Neural crest cell (in vitro differentiated cells): ENCODE results near the gene TBC1D17. TPM values are rescaled to one million over a fixed set of nuclear protein-coding genes. Genes with fewer than 3 reads are reported as not detected.
A peak's percentile ranks its signal among the peaks of the same experiment; 100 is the strongest.

Source experiments
- DNase-seq: peaks from one replicate; pipeline ENCODE4 v3.0.0; 2021; ENCODE audit warnings: low read depth, mixed read lengths, low spot score
- H3K27ac Mint-ChIP-seq: one replicate; pipeline ENCODE4 v1.8.0; 2021; ENCODE audit warnings: mild to moderate bottlenecking, mixed read lengths; ENCODE audit not compliant: unreplicated experiment
- H3K27me3 Mint-ChIP-seq: 2 replicates; pipeline ENCODE4 v1.8.0; 2021; ENCODE audit warnings: low read depth, mild to moderate bottlenecking, mixed read lengths
- H3K36me3 Mint-ChIP-seq: 2 replicates; pipeline ENCODE4 v1.8.0; 2021; ENCODE audit warnings: low read depth, mild to moderate bottlenecking, mixed read lengths
- H3K4me1 Mint-ChIP-seq: 2 replicates; pipeline ENCODE4 v1.8.0; 2021; ENCODE audit warnings: mixed read lengths
- H3K4me3 Mint-ChIP-seq: one replicate; pipeline ENCODE4 v1.8.0; 2021; ENCODE audit warnings: mild to moderate bottlenecking, mixed read lengths
- H3K9me3 Mint-ChIP-seq: 2 replicates; pipeline ENCODE4 v1.8.0; 2021; ENCODE audit warnings: mixed read lengths
- CTCF ChIP-seq: fragments of 200-600 bp; sonication (generic); conservative IDR thresholded peaks from 2 replicates; pipeline ENCODE4 v1.5.0; 2021; ENCODE audit warnings: antibody characterized with exemption, mild to moderate bottlenecking
- long read RNA-seq: library from polyadenylated mRNA; unstranded; transcript quantifications from one replicate; pipeline ENCODE4 v2.0.0, GENCODE V29; 2020
- total RNA-seq: library from RNA; stranded (reverse); gene quantifications from 2 replicates; pipeline ENCODE4 v1.2.1, GENCODE V29; 2021

Gene TBC1D17
- 30.5 and 34.5 TPM in 2 replicates for total RNA-seq
- long read RNA-seq: 0 reads

- Mint-ChIP-seq H3K36me3 (peaks cover 4% of the 10 kb centered on the region), H3K27me3 (no peaks in the 10 kb centered on the region), H3K4me1 (peaks cover 21% of the 10 kb centered on the region), H3K9me3 (no peaks in the 10 kb centered on the region), H3K27ac (no peak within 1 kb of the TSS), H3K4me3 (no peak within 1 kb of the TSS)
- peak; percentile 94 for DNase-seq
- no peak for TF ChIP-seq CTCF
Measured at GRCh38 chr19:49877020-49877878, at the start of gene TBC1D17, which contains the start of gene AKT1S1. Gene TBC1D17 (plus strand): TSS chr19:49877702. CDS start chr19:49877724, 22 bp downstream. Gene AKT1S1 (minus strand): TSS chr19:49877355. CDS start chr19:49873295, 4,060 bp downstream.

- Mint-ChIP-seq H3K9me3 (no peaks in the 10 kb centered on the region), H3K27ac (no peak overlapping the region)
Measured at GRCh38 chr19:49829200-49829599, 48.3 kb upstream of the TBC1D17 start.

GRCh38 chr19:49829721-49830120 is 47.8 kb upstream of the TBC1D17 start:
- Mint-ChIP-seq H3K4me1 (peaks cover 7% of the 10 kb centered on the region), H3K4me3 (no peak overlapping the region), H3K36me3 (peaks cover 7% of the 10 kb centered on the region), H3K27me3 (no peaks in the 10 kb centered on the region), H3K9me3 (no peaks in the 10 kb centered on the region), H3K27ac (no peak overlapping the region)
- TF ChIP-seq CTCF: no peak
- DNase-seq: no peak

More at GRCh38 chr19:49829200-49829599, 48.3 kb upstream of the TBC1D17 start:
- peaks cover 5% of the 10 kb centered on the region for H3K36me3 Mint-ChIP-seq
- peaks cover 7% of the 10 kb centered on the region for H3K4me1 Mint-ChIP-seq
- DNase-seq: no peak
- no peak overlapping the region for H3K4me3 Mint-ChIP-seq
- H3K27me3 Mint-ChIP-seq: no peaks in the 10 kb centered on the region
- no peak for TF ChIP-seq CTCF

- no peak for TF ChIP-seq CTCF
- Mint-ChIP-seq H3K36me3 (peaks cover 8% of the 10 kb centered on the region), H3K4me1 (peaks cover 7% of the 10 kb centered on the region), H3K4me3 (no peak overlapping the region), H3K9me3 (no peaks in the 10 kb centered on the region), H3K27ac (no peak overlapping the region), H3K27me3 (no peaks in the 10 kb centered on the region)
- no peak for DNase-seq
Measured at GRCh38 chr19:49830766-49831165, 46.7 kb upstream of the TBC1D17 start.

GRCh38 chr19:49831592-49831991 is 45.9 kb upstream of the TBC1D17 start:
- Mint-ChIP-seq H3K36me3 (peaks cover 4% of the 10 kb centered on the region), H3K27ac (no peak overlapping the region), H3K9me3 (no peaks in the 10 kb centered on the region), H3K27me3 (no peaks in the 10 kb centered on the region), H3K4me3 (no peak overlapping the region), H3K4me1 (peaks cover 2% of the 10 kb centered on the region)
- DNase-seq: no peak
- TF ChIP-seq CTCF: no peak
